Duodenal mucosa (tissue), 2 donors: ENCODE data around the gene NOS1AP.
"Not testable (repeated sequence)": the region's sequence is repeated elsewhere in the genome, so short reads cannot be mapped to it uniquely, and the experiment has no call there.

ENCODE experiments used
- H3K27ac ChIP-seq: one replicate; pipeline ENCODE4 v1.7.0; 2013; ENCODE audit warnings: low read depth, low read length
- H3K27me3 ChIP-seq, 2 donors: one replicate each; pipeline ENCODE4 v1.7.0; 2013; ENCODE audit warnings: low read length in 2 of 2, control low read depth in 1 of 2; ENCODE audit not compliant: insufficient read depth in 2 of 2, control insufficient read depth in 1 of 2
- H3K36me3 ChIP-seq, 2 donors: one replicate each; pipeline ENCODE4 v1.7.0; 2013; ENCODE audit warnings: low read length in 2 of 2, control low read depth in 1 of 2; ENCODE audit not compliant: insufficient read depth in 2 of 2, control insufficient read depth in 1 of 2
- H3K4me1 ChIP-seq, 2 donors: one replicate each; pipeline ENCODE4 v1.7.0; 2013; ENCODE audit warnings: low read length in 2 of 2, control low read depth in 1 of 2; ENCODE audit not compliant: insufficient read depth in 2 of 2, control insufficient read depth in 1 of 2
- H3K4me3 ChIP-seq, 2 donors: one replicate each; pipeline ENCODE4 v1.7.0; 2013; ENCODE audit warnings: low read length in 2 of 2, low read depth in 1 of 2
- H3K9ac ChIP-seq, 2 donors: one replicate each; pipeline ENCODE4 v1.7.0; 2013; ENCODE audit warnings: low read length in 2 of 2, low read depth in 1 of 2
- H3K9me3 ChIP-seq, 2 donors: one replicate each; pipeline ENCODE4 v1.7.0; 2013; ENCODE audit warnings: low read length in 2 of 2, control low read depth in 1 of 2; ENCODE audit not compliant: control insufficient read depth in 1 of 2

Gene NOS1AP

DNA sequence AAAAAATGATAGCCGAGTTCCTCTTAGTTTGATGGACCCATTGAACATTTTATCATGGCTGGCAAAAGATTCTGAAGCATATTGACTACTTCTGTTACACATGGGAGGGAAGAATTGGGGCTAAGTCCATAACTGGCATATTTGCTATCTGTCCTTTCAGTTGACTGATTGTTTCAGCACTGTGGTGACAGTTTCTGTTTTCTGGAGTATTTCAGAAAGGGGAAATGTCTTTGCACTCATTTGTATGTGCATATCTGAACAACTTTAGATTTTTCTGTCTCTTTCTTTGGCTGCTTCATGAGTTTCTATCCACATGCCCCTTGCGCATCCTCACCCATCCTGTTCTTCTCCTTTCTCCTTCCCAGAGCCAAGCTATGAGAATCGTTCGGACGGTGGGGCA, 274.0 kb downstream of the NOS1AP start:
- no peak overlapping the region for H3K9ac ChIP-seq
- no peak overlapping the region for H3K27ac ChIP-seq
- H3K9me3 ChIP-seq, result no peaks in the 10 kb centered on the region
- H3K4me3 ChIP-seq, result no peak overlapping the region
- peaks cover 0 to 14% of the 10 kb centered on the region in 2 donors for H3K4me1 ChIP-seq
- H3K27me3 ChIP-seq, result no peaks in the 10 kb centered on the region
- no peaks in the 10 kb centered on the region for H3K36me3 ChIP-seq

DNA sequence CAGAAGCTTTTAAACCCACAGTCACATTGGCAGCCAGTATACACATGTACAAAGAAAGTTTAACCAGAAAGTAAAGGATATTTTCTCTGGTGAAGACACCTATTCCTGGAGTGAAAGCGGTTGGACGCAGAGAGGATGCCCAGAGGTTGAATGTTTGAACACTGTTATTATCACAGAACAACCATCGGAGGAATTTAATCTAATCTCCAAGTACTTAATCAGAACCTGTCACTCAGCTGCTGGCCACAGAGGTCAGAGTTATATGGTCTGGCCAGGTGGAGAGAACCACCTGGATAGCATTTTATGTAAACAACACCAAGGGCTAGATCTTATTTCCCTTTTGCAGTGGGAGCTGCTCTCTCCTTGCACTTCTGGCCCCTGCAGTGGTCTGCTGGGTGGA, 277.8 kb downstream of the NOS1AP start:
- H3K36me3 ChIP-seq, result no peaks in the 10 kb centered on the region
- peaks cover 16 to 28% of the 10 kb centered on the region in 2 donors for H3K4me1 ChIP-seq
- no peak overlapping the region for H3K27ac ChIP-seq
- H3K27me3 ChIP-seq, result no peaks in the 10 kb centered on the region
- no peak overlapping the region for H3K4me3 ChIP-seq
- no peak overlapping the region for H3K9ac ChIP-seq
- H3K9me3 ChIP-seq, result no peaks in the 10 kb centered on the region

DNA sequence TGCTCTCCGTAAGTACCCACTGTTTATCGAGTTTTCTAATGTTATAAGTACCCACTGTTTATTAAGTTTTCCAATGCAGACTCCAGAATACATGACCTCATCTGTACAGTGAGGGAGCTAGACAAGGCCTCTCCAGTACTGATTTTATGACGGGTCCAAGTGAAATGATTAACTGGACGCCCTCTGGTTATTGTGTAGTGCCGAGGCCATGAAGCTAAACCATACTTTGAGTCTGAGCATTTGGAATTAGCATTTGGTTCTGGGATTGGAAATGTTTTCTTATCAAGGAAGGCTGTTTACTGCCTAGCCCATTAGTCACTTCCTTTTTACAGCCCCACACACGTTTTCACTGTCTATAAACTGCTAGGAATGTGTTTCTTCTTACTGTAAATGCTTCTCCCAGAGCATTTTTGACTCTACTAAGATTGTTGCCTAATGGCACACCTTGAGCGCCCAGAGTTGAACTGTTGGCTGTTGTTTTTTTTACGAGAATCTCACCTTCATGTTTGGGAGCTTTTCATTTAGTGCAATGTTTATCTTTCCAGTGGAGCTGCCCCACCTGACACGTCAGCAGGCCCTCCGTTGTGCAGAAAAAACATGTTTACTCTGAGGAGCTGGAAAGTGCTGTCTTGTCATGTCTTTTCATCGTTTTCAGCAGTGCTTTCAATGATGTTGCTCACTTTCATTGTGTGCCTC, 280.3 kb downstream of the NOS1AP start:
- Histone ChIP-seq H3K27me3 (no peaks in the 10 kb centered on the region), H3K9ac (no peak overlapping the region), H3K36me3 (no peaks in the 10 kb centered on the region), H3K9me3 (no peaks in the 10 kb centered on the region), H3K27ac (peak overlapping the region; percentile 11), H3K4me1 (peaks cover 21 to 36% of the 10 kb centered on the region in 2 donors), H3K4me3 (peak overlapping the region in 1 of 2 donors; percentile 19)

DNA sequence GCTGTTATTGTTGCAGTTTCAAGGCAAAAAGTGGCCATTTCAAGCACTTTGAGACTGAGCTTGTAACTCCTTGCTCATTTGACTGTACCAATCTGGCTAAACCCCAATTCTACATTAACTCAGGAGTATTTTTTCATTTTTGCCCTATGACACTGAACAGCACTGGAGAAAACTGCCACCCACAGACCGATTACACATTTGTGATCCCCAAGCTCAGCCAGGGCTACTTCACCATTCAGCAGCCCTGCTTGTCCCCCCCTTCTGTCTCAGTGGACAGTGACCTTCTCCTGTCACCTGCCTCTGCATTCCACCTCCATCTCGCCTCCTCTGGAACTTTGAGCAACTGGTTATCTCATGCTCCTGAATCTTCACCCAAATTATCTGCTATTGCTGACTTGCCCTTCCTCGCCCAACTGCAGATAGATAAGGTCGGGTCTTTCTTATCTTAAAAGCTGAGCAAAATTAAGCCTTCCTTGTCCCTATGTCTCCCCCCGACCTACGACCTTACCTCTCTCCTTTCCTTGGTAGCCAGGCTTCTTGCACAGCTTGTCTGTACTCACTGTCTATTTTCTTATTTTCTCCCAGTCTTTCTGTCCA, 281.9 kb downstream of the NOS1AP start:
- Histone ChIP-seq H3K4me3 (no peak overlapping the region), H3K27ac (no peak overlapping the region), H3K4me1 (peaks cover 21 to 36% of the 10 kb centered on the region in 2 donors), H3K9me3 (no peaks in the 10 kb centered on the region), H3K27me3 (no peaks in the 10 kb centered on the region), H3K9ac (no peak overlapping the region), H3K36me3 (peaks cover 0 to 5% of the 10 kb centered on the region in 2 donors)

DNA sequence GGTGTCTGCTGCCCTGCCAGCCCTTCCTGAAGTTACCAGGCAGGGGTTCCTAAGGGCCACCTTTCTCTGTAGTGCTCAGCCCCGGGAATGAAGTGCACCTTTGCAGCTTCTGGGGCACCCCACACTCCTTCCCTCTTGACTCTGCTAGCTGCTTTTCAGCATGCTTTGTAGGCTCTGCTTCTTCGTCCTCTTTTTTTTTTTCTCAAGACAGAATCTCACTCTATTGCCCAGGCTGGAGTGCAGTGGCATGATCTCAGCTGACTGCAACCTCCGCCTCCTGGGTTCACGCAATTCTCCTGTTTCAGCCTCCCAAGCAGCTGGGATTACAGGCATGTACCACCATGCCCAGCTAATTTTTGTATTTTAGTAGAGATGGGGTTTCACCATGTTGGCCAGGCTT, 282.4 kb downstream of the NOS1AP start:
- H3K9me3 ChIP-seq, result not testable (repeated sequence)

DNA sequence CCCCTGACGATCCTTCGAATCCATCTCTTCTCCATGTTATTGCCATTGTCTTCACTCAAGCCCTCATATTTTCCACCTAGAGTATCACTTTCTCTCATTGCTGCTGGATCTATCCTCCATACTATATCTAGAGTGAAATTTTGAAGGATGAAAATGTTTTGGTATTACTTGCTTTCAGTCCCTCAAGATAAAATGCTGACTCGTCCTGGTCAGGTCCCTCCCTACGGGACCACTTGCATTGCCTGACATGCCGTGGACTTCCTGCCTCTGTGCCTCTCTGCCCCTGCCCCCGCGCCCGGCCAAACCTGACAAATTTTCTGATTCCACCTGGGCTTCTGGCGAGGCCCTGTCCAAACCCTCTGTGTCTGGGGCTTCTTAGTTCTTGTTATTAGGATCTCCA, 283.6 kb downstream of the NOS1AP start:
- Histone ChIP-seq H3K4me1 (peaks cover 21 to 22% of the 10 kb centered on the region in 2 donors), H3K9ac (no peak overlapping the region), H3K4me3 (no peak overlapping the region), H3K9me3 (no peaks in the 10 kb centered on the region), H3K36me3 (peaks cover 0 to 8% of the 10 kb centered on the region in 2 donors), H3K27me3 (no peaks in the 10 kb centered on the region), H3K27ac (no peak overlapping the region)

More for the DNA sequence above, 282.4 kb downstream of the NOS1AP start:
- H3K27me3 ChIP-seq, H3K9ac ChIP-seq, H3K36me3 ChIP-seq, H3K4me3 ChIP-seq, H3K27ac ChIP-seq: not testable (repeated sequence)
- H3K4me1 ChIP-seq, result peaks cover 21 to 31% of the 10 kb centered on the region in 2 donors

DNA sequence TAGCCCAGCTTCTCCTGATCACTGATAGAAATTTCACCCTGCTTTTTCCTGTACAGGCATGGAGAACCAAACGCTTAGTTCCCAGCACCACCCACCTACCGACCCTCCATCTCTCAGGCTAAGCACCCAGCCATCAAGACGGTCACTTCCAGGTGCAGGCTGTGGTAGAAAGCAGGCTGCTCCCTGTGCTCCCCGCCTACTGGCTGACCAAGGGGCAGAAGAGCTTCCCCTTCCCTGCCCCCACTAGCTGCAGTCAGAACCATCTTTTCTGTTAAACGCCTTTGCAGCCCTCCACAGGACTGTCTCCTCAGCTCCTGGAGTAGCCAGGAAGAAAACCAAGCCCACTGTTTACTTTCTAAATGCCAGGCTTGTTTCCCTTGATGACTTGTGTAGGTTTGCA, 284.2 kb downstream of the NOS1AP start:
- no peaks in the 10 kb centered on the region for H3K9me3 ChIP-seq
- H3K27ac ChIP-seq, result no peak overlapping the region
- H3K27me3 ChIP-seq, result no peaks in the 10 kb centered on the region
- H3K9ac ChIP-seq, result no peak overlapping the region
- peaks cover 0 to 8% of the 10 kb centered on the region in 2 donors for H3K36me3 ChIP-seq
- H3K4me1 ChIP-seq, result peaks cover 21 to 22% of the 10 kb centered on the region in 2 donors
- no peak overlapping the region for H3K4me3 ChIP-seq

DNA sequence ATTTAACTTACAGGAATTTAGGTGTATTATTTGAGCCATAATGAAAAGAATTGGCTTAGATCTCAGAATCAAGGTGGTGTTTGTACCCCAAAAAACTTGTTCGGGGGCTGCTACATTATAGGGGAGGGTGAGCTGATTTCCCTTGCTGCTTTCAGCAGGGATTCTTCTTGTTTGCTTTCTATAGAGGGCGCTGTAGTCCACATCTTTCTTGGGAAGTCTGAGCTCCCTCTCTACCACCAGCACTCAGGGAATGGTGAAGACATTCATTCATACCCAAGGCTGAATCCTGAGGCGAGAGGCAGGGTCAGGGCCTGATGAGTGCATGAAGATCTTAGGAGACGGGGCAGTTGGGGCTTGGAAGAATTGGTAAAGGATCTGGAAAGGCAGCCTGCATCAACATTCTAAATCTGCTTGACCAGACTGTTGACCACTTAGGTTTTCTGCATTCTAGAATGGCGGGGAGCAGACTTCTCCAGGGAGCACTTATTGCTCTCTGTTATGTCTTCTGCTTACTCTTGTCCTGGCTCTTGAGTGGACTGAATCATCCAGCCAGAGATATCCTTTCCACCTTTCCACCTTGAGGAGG, 288.3 kb downstream of the NOS1AP start:
- peaks cover 0 to 13% of the 10 kb centered on the region in 2 donors for H3K36me3 ChIP-seq
- peaks cover 4 to 7% of the 10 kb centered on the region in 2 donors for H3K4me1 ChIP-seq
- no peak overlapping the region for H3K4me3 ChIP-seq
- H3K9ac ChIP-seq, result no peak overlapping the region
- no peaks in the 10 kb centered on the region for H3K27me3 ChIP-seq
- H3K27ac ChIP-seq, result no peak overlapping the region
- H3K9me3 ChIP-seq, result no peaks in the 10 kb centered on the region

DNA sequence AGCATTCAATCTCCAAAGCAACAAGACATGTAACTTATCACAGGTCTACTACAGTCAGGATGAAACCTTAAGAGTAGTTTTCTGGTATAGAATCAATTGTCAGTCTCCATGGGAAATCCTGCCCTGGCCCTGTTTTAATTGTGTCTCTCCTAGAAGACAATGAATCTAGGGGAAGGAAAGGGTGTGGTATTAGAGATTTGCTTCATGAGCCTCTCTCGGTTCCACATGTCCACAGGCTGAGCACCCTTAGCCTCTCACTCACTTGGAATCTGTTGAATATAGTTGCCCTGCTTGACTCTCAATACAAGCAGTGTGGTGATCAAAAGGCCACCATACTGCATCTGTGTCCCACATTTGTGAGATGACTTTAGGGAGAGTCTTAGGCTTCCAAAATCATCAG, 289.4 kb downstream of the NOS1AP start:
- Histone ChIP-seq H3K27me3 (no peaks in the 10 kb centered on the region), H3K9me3 (no peaks in the 10 kb centered on the region), H3K36me3 (peaks cover 0 to 13% of the 10 kb centered on the region in 2 donors), H3K4me3 (no peak overlapping the region), H3K27ac (no peak overlapping the region), H3K4me1 (peaks cover 0 to 1% of the 10 kb centered on the region in 2 donors), H3K9ac (no peak overlapping the region)

DNA sequence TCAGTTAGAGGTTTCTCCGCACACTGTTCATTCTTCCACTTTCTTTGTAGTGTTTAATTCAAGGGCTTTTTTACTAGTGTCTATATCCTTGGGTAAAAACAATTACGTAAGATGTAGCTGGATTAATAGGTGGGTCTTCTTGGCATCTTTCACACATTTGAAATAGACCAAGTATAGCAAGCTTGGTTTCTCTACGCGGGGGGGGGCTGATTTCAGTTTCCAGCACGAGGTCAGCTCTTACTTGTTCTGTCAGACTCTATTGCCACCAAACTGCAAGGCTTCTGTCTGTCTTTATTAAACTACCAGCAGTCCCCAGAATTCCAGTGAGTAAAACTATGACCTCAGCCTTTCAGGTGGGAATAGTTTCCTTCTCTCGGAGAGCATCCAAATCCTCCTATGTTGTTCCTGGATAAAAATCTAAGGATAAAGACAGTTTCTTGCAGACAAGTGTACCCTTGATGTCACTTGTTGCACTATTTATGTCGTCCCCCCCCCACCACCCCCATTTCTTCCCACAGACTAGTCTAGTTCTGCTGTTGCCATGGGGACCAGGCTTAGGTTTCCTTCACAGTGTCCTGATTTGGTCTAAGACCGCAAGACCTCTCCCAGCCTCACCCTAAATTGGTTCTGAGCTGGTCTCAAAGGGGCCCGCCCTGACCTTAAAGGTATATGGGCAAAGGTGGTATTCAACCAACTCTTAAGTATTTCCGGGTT, 290.2 kb downstream of the NOS1AP start:
- Histone ChIP-seq H3K27me3 (no peaks in the 10 kb centered on the region), H3K9ac (no peak overlapping the region), H3K36me3 (peaks cover 0 to 13% of the 10 kb centered on the region in 2 donors), H3K4me3 (no peak overlapping the region), H3K27ac (no peak overlapping the region), H3K9me3 (no peaks in the 10 kb centered on the region), H3K4me1 (no peaks in the 10 kb centered on the region)
